Ascending aorta (tissue), 2 donors: Measurements from ENCODE around the gene SLC12A2. TPM values are rescaled to one million over a fixed set of nuclear protein-coding genes. Genes with fewer than 3 reads are reported as not detected.

Experiments
- DNase-seq, 2 donors: peaks; one replicate each; pipeline ENCODE4 v3.0.0-alpha.2; 2019; ENCODE audit warnings: low spot score in 2 of 2
- H3K27ac ChIP-seq, 2 donors: fragments of 200-600 bp; sonication (generic); one replicate each; pipeline ENCODE4 v1.5.1; 2016 to 2017; ENCODE audit warnings: mild to moderate bottlenecking in 1 of 2
- H3K27me3 ChIP-seq: fragments of 200-600 bp; sonication (generic); one replicate; pipeline ENCODE4 v1.5.1; 2017
- H3K36me3 ChIP-seq, 2 donors: fragments of 200-600 bp; sonication (generic); one replicate each; pipeline ENCODE4 v1.5.1; 2016
- H3K4me1 ChIP-seq, 2 donors: fragments of 200-600 bp; sonication (generic); one replicate each; pipeline ENCODE4 v1.5.1; 2016 to 2017; ENCODE audit warnings: mild to moderate bottlenecking in 1 of 2
- H3K4me3 ChIP-seq, 2 donors: fragments of 200-600 bp; sonication (generic); one replicate each; pipeline ENCODE4 v1.5.1; 2016 to 2017; ENCODE audit warnings: mild to moderate bottlenecking in 1 of 2
- H3K9me3 ChIP-seq, 2 donors: fragments of 200-600 bp; sonication (generic); one replicate each; pipeline ENCODE4 v1.5.1; 2016
- intact Hi-C: fragments of 100-400 bp; cut with DNase I; formaldehyde crosslinking; loops from one replicate; pipeline ENCODE4 v1.15.1; 2023
- total RNA-seq: library from RNA; depleted of rRNA; stranded (reverse); fragments of >200 nt; gene quantifications from one replicate; pipeline ENCODE4 v1.1.0, GENCODE V29; 2016
- TF ChIP-seq, protein P1 (sequence below), 3 experiments: fragments of 200-600 bp in 2 of 3; fragments of 450-650 bp in 1 of 3; sonication (generic) in 2 of 3; IDR thresholded peaks; one replicate each; pipeline ENCODE4 v1.5.1; 2016 to 2019; ENCODE audit warnings: antibody characterized with exemption in 3 of 3, mild to moderate bottlenecking in 1 of 3, moderate library complexity in 1 of 3

SLC12A2 gene
- total RNA-seq, 1 donor from 2014 or later: 11.8 TPM

DNA sequence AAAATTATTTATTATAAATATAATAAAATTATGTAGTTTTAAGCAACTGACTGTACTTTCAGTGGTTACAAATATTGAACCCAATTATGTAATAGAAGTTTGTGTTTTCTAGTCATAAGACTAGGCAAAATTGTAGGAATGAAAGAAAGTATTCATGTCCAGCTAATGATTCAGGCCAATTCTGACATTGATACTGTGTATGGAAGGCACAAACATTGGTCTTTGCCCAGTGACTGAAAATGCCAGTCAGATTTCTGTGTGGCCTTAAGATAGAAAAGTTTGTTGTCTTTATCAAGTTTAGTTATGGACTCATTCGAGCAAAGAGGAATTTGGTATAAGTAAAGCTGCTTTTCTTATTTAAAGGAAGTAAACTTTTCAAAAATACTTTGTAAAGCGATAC is 60.3 kb downstream of the SLC12A2 start:
- TF ChIP-seq, protein P1, sequence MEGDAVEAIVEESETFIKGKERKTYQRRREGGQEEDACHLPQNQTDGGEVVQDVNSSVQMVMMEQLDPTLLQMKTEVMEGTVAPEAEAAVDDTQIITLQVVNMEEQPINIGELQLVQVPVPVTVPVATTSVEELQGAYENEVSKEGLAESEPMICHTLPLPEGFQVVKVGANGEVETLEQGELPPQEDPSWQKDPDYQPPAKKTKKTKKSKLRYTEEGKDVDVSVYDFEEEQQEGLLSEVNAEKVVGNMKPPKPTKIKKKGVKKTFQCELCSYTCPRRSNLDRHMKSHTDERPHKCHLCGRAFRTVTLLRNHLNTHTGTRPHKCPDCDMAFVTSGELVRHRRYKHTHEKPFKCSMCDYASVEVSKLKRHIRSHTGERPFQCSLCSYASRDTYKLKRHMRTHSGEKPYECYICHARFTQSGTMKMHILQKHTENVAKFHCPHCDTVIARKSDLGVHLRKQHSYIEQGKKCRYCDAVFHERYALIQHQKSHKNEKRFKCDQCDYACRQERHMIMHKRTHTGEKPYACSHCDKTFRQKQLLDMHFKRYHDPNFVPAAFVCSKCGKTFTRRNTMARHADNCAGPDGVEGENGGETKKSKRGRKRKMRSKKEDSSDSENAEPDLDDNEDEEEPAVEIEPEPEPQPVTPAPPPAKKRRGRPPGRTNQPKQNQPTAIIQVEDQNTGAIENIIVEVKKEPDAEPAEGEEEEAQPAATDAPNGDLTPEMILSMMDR (IDR thresholded peaks at IDR 0.05): no peak
- DNase-seq: no peak

DNA sequence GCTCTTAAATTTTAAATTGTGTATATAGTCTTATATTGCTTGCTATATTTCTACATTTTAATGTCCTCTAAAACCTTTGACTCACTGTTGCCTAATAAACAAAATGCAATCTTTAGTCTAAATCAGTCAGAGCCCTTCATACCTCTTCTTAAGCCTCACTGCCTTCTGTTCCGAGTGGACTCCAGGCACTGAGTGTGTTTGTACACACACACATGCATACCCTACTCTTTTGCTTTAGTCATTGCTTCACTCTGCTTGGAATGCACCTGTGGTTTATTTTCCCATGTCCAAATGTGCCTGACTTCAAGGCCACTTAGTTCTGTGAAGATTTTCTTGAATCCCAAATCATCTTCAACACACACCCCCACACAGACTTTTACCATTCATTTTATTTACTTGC is 60.9 kb downstream of the SLC12A2 start:
- Histone ChIP-seq H3K27ac (no peak overlapping the region), H3K4me1 (no peaks in the 10 kb centered on the region), H3K4me3 (no peak overlapping the region), H3K36me3 (peaks cover 10 to 12% of the 10 kb centered on the region in 2 donors), H3K9me3 (no peaks in the 10 kb centered on the region), H3K27me3 (no peaks in the 10 kb centered on the region)
- intact Hi-C loops: no loop called here
- TF ChIP-seq, protein P1 (IDR thresholded peaks at IDR 0.05): no peak
- no peak for DNase-seq

More for the DNA sequence above, 60.3 kb downstream of the SLC12A2 start:
- no peak overlapping the region for H3K27ac ChIP-seq
- no peaks in the 10 kb centered on the region for H3K4me1 ChIP-seq
- intact Hi-C loops: no loop called here
- H3K36me3 ChIP-seq: peaks cover 10 to 11% of the 10 kb centered on the region in 2 donors
- no peaks in the 10 kb centered on the region for H3K9me3 ChIP-seq
- no peak overlapping the region for H3K4me3 ChIP-seq
- no peaks in the 10 kb centered on the region for H3K27me3 ChIP-seq

DNA sequence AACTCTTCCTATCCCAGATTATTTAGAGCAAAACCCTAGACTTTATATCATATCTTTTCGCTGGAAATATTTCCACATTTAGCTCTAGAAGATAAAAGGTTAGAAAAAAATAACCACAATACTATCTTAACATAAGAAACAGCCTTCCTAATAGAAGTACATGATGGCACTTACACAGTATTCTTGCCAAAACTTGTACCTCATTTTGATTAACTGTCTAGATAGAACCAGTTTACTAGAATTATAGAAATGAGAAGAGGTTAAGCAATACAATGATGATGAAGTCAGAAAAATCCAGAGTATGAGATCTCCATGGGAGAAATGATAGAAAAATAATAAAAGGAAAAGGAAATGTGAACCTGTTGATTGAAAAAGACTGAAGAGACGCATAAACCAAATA is 63.1 kb downstream of the SLC12A2 start:
- TF ChIP-seq, protein P1 (IDR thresholded peaks at IDR 0.05): no peak
- Histone ChIP-seq H3K4me1 (no peaks in the 10 kb centered on the region), H3K4me3 (no peak overlapping the region), H3K27ac (no peak overlapping the region), H3K36me3 (peaks cover 10 to 12% of the 10 kb centered on the region in 2 donors), H3K9me3 (no peaks in the 10 kb centered on the region), H3K27me3 (no peaks in the 10 kb centered on the region)
- DNase-seq: no peak
- intact Hi-C loops: no loop called here

DNA sequence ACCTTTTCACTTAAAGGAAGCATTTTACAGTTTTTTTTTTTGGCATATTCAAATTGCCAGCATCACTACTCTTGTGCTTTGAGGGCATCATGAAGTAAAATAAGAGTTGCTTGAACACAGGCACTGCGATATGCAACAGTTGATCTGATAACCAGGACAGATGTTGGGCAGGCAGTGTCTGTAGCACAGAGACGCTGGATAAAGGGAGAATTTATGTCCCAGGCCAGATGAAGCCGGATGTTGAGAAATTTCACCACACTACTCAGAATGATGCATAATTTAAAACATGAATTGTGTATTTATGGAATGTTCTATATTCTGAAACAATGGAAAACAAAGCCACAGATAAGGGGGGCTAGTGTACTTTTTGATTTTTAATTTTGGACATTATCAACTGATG is 71.4 kb downstream of the SLC12A2 start:
- Histone ChIP-seq H3K36me3 (peaks cover 2 to 34% of the 10 kb centered on the region in 2 donors), H3K27ac (no peak overlapping the region), H3K4me3 (no peak overlapping the region), H3K9me3 (no peaks in the 10 kb centered on the region), H3K27me3 (no peaks in the 10 kb centered on the region), H3K4me1 (no peaks in the 10 kb centered on the region)
- DNase-seq: no peak
- intact Hi-C loops: no loop called here
- TF ChIP-seq, protein P1 (IDR thresholded peaks at IDR 0.05): no peak

DNA sequence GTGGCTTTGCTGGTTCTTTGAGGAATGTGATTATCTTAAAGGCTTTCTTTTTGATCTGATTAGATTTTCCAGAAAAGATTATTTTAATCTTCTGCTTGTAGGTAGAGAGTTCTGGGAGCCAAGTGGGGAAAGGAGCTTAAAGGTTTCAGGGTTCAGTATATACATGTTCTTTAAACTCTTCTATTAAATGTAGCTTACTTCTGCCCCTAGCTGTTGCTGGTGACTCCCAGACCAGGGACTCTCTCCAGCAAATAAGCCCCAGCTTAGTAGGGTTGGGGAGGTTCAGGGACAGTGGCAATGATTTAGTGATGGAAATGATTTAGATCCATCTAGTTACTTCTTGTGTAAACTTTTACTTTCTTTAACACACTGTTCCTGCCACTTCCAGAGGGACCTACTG is 72.2 kb downstream of the SLC12A2 start:
- no peak overlapping the region for H3K27ac ChIP-seq
- no peaks in the 10 kb centered on the region for H3K4me1 ChIP-seq
- no peak overlapping the region for H3K4me3 ChIP-seq
- H3K9me3 ChIP-seq: no peaks in the 10 kb centered on the region
- no peaks in the 10 kb centered on the region for H3K27me3 ChIP-seq
- intact Hi-C loops: no loop called here
- TF ChIP-seq, protein P1 (IDR thresholded peaks at IDR 0.05): no peak
- peaks cover 2 to 34% of the 10 kb centered on the region in 2 donors for H3K36me3 ChIP-seq
- no peak for DNase-seq

DNA sequence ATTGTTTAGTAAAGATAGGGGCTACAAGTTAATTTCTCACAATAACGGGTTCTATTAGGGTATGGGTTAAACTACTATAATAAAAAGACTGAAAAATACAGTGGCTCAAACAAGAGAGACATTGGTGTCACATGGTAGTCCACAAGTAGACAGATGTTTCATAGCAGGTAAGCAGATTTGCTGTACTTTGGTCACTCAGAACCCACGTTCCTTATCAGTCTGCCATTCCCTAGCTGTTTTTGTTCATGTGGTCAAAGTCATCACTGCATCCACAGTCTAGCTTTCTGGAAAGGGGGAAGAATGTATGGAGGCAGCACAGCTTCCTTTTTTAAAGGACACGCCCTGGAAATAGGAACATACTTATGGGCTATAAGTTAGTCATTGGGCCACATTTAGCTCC is 73.0 kb downstream of the SLC12A2 start:
- Histone ChIP-seq H3K36me3 (peaks cover 2 to 34% of the 10 kb centered on the region in 2 donors), H3K27me3 (no peaks in the 10 kb centered on the region), H3K4me1 (no peaks in the 10 kb centered on the region), H3K9me3 (no peaks in the 10 kb centered on the region), H3K27ac (no peak overlapping the region), H3K4me3 (no peak overlapping the region)
- intact Hi-C loops: no loop called here
- DNase-seq: no peak
- TF ChIP-seq, protein P1 (IDR thresholded peaks at IDR 0.05): no peak
